Neuronal stem cell (in vitro differentiated cells): ENCODE data around the gene KIFAP3.

ENCODE experiments used
- DNase-seq: peaks from one replicate; pipeline ENCODE4 v3.0.0-alpha.2; 2013; ENCODE audit warnings: low spot score
- H2AFZ ChIP-seq: one replicate; pipeline ENCODE4 v1.6.1; 2013; ENCODE audit warnings: mild to moderate bottlenecking, low read length, inconsistent platforms
- H2AK5ac ChIP-seq: 2 replicates; pipeline ENCODE4 v1.6.1; 2013; ENCODE audit warnings: low read depth, mild to moderate bottlenecking, inconsistent platforms, low read length, moderate library complexity, mixed read lengths
- H2BK120ac ChIP-seq: 2 replicates; pipeline ENCODE4 v1.6.1; 2013; ENCODE audit warnings: low read depth, mild to moderate bottlenecking, inconsistent platforms, low read length, moderate library complexity, mixed read lengths
- H2BK12ac ChIP-seq: one replicate; pipeline ENCODE4 v1.6.1; 2013; ENCODE audit warnings: low read length, inconsistent platforms
- H2BK15ac ChIP-seq: 2 replicates; pipeline ENCODE4 v1.6.1; 2013; ENCODE audit warnings: mild to moderate bottlenecking, low read length, inconsistent platforms, mixed read lengths
- H2BK5ac ChIP-seq: one replicate; pipeline ENCODE4 v1.6.1; 2013; ENCODE audit warnings: inconsistent platforms, mild to moderate bottlenecking, low read length, moderate library complexity
- H3K14ac ChIP-seq: one replicate; pipeline ENCODE4 v1.6.1; 2013; ENCODE audit warnings: low read length, inconsistent platforms
- H3K18ac ChIP-seq: 2 replicates; pipeline ENCODE4 v1.6.1; 2013; ENCODE audit warnings: low read length, inconsistent platforms
- H3K23ac ChIP-seq: 2 replicates; pipeline ENCODE4 v1.6.1; 2013; ENCODE audit warnings: low read depth, mild to moderate bottlenecking, mixed read lengths, low read length, inconsistent platforms; ENCODE audit not compliant: poor library complexity
- H3K27ac ChIP-seq: replicated peaks from 3 replicates; pipeline ENCODE4 v1.5.1; 2013; ENCODE audit warnings: low read length, inconsistent platforms
- H3K27me3 ChIP-seq, 3 experiments: 2 replicates each; pipeline ENCODE4 v1.6.1; 2013; ENCODE audit warnings: low read length in 3 of 3, mild to moderate bottlenecking in 2 of 3, inconsistent platforms in 1 of 3, low read depth in 1 of 3, mixed read lengths in 1 of 3, moderate library complexity in 1 of 3; ENCODE audit not compliant: control insufficient read depth in 3 of 3, insufficient read depth in 3 of 3
- H3K36me3 ChIP-seq, 2 donors: replicated peaks in 1 of 2; 2 replicates each; pipeline ENCODE4 v1.6.1; 2013; ENCODE audit warnings: low read length in 2 of 2; ENCODE audit not compliant: control insufficient read depth in 2 of 2, insufficient read depth in 2 of 2
- H3K4ac ChIP-seq: 2 replicates; pipeline ENCODE4 v1.6.1; 2013; ENCODE audit warnings: inconsistent platforms, mild to moderate bottlenecking, low read length, moderate library complexity
- H3K4me1 ChIP-seq, 2 donors: 1 replicate in 1 of 2; 2 replicates in 1 of 2; pipeline ENCODE4 v1.6.1; 2013; ENCODE audit warnings: low read length in 2 of 2, low read depth in 1 of 2; ENCODE audit not compliant: control insufficient read depth in 2 of 2, insufficient read depth in 1 of 2
- H3K4me2 ChIP-seq: one replicate; pipeline ENCODE4 v1.6.1; 2013; ENCODE audit warnings: mild to moderate bottlenecking, low read length, inconsistent platforms; ENCODE audit not compliant: insufficient read depth, poor library complexity, severe bottlenecking
- H3K4me3 ChIP-seq, 2 donors: 2 replicates each; pipeline ENCODE4 v1.5.1; 2013; ENCODE audit warnings: low read length in 2 of 2, mild to moderate bottlenecking in 2 of 2, inconsistent platforms in 1 of 2, moderate library complexity in 1 of 2
- H3K79me1 ChIP-seq: one replicate; pipeline ENCODE4 v1.6.1; 2013; ENCODE audit warnings: low read depth, mild to moderate bottlenecking, inconsistent platforms, low read length, moderate library complexity
- H3K9ac ChIP-seq: one replicate; pipeline ENCODE4 v1.6.1; 2013; ENCODE audit warnings: mild to moderate bottlenecking, low read depth, low read length, inconsistent platforms; ENCODE audit not compliant: poor library complexity
- H3K9me3 ChIP-seq, 2 donors: replicated peaks in 1 of 2; 2 replicates each; pipeline versions ENCODE3 to v1.6.1; 2013; ENCODE audit warnings: low read length in 2 of 2, mild to moderate bottlenecking in 2 of 2, inconsistent platforms in 1 of 2, low read depth in 1 of 2, mixed read lengths in 1 of 2, moderate library complexity in 1 of 2; ENCODE audit not compliant: control insufficient read depth in 2 of 2, insufficient read depth in 1 of 2
- H4K8ac ChIP-seq: one replicate; pipeline ENCODE4 v1.6.1; 2013; ENCODE audit warnings: low read depth, mild to moderate bottlenecking, inconsistent platforms, low read length, moderate library complexity
- H4K91ac ChIP-seq: one replicate; pipeline ENCODE4 v1.6.1; 2013; ENCODE audit warnings: low read length, low read depth, mild to moderate bottlenecking, inconsistent platforms; ENCODE audit not compliant: poor library complexity
- WGBS, 2 donors: extraction: QIAGEN DNeasy Blood & Tissue Kit; methylation state at CpG; one replicate each; pipeline ENCODE4 v1.1.7; 2013; ENCODE audit warnings: missing lambda C conversion rate in 2 of 2, mixed read lengths in 1 of 2; ENCODE audit not compliant: insufficient read length in 2 of 2, insufficient replicate concordance in 1 of 2; ENCODE audit errors: extremely low coverage in 2 of 2; 5-methylcytosine and 5-hydroxymethylcytosine counted together

The KIFAP3 gene

DNA sequence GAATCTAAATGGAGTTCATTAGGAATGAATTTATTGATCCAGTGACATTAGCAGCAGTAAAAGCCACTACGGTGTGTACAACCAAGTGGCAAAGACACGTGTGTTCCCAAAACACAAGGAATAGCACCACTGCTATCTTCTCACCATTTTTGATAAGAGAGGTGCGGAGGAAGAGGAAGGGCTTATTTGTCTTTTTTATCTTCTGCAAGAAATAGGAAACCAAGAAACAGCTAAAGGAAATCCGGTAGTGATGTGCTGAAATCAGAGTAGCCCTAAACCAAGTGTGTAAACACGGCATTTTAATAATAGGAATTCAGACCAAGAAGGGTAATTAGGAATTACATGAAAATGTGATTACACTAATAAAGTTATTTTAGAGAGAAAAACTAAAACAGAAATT lies 171.7 kb downstream of the KIFAP3 start:
- H3K27ac ChIP-seq, result no peak overlapping the region
- DNase-seq, result no peak
- no peak overlapping the region for H4K8ac ChIP-seq
- H3K9me3 ChIP-seq, result no peaks in the 10 kb centered on the region
- no peaks in the 10 kb centered on the region for H3K4me1 ChIP-seq
- H2BK5ac ChIP-seq, result no peak overlapping the region
- no peak overlapping the region for H3K18ac ChIP-seq
- H2BK120ac ChIP-seq, result no peak overlapping the region
- no peak overlapping the region for H3K23ac ChIP-seq
- H4K91ac ChIP-seq, result no peak overlapping the region
- H3K4me3 ChIP-seq, result no peak overlapping the region
- no peak overlapping the region for H3K14ac ChIP-seq
- no peak overlapping the region for H2BK12ac ChIP-seq
- H2BK15ac ChIP-seq, result no peak overlapping the region
- H3K9ac ChIP-seq, result no peak overlapping the region
- H3K4ac ChIP-seq, result no peak overlapping the region
- no peaks in the 10 kb centered on the region for H3K36me3 ChIP-seq
- peaks cover 0 to 28% (median 0%) of the 10 kb centered on the region in 3 experiments for H3K27me3 ChIP-seq
- no peak overlapping the region for H2AFZ ChIP-seq
- no peak overlapping the region for H2AK5ac ChIP-seq
- WGBS, 2 donors, result no CpG with 5 or more reads among the region's 5 CpGs
- no peak overlapping the region for H3K4me2 ChIP-seq
- no peaks in the 10 kb centered on the region for H3K79me1 ChIP-seq

DNA sequence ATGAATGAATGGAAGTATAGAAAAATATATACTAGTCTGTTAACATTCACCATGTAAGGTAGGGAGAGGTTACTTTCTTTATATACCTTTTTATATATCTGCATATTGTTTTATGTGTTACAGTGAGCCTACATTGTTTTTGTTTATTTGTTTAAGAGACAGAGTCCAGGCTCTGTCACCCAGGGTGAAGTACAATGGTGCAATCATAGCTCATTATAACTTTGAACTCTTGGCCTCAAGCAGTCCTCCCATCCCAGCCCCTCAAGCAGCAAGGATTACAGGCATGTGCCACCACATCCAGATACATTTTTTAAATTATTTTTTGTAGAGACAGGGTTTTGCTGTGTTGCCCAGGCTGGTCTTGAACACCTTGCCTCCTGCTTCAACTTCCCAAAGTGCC lies 173.4 kb downstream of the KIFAP3 start:
- Histone ChIP-seq H3K4ac (no peak overlapping the region), H3K18ac (no peak overlapping the region), H3K4me1 (no peaks in the 10 kb centered on the region), H3K9ac (no peak overlapping the region), H3K27ac (no peak overlapping the region), H3K14ac (no peak overlapping the region), H3K4me2 (no peak overlapping the region), H3K23ac (no peak overlapping the region), H3K79me1 (no peaks in the 10 kb centered on the region), H2BK5ac (no peak overlapping the region), H2AK5ac (no peak overlapping the region), H4K91ac (no peak overlapping the region), H2BK15ac (no peak overlapping the region), H4K8ac (no peak overlapping the region), H2BK120ac (no peak overlapping the region), H3K36me3 (no peaks in the 10 kb centered on the region), H2AFZ (no peak overlapping the region), H3K27me3 (peaks cover 0 to 44% (median 0%) of the 10 kb centered on the region in 3 experiments), H3K4me3 (no peak overlapping the region), H3K9me3 (no peaks in the 10 kb centered on the region), H2BK12ac (no peak overlapping the region)
- DNase-seq, result no peak

DNA sequence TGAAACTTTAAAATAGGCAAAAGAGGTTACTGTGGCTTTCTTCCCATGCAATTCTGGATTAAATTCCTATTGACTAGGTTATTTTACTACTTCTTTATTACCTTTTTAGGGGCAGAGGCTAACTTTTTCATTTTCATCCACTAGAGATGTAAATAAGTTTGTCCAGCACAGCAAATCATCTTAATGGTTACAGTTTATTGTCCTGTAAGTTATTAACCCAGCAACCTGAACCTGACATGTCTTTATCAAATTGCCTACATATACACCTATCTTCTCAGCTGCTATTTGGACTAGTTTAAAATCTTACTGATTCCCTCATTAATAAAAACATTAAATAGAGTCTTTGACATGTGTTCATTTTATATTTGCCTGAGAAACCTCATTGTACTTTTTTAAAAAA lies 173.9 kb downstream of the KIFAP3 start:
- Histone ChIP-seq H2BK5ac (no peak overlapping the region), H2BK120ac (no peak overlapping the region), H3K79me1 (no peaks in the 10 kb centered on the region), H3K4me2 (no peak overlapping the region), H2BK12ac (no peak overlapping the region), H4K91ac (no peak overlapping the region), H3K4ac (no peak overlapping the region), H3K4me1 (no peaks in the 10 kb centered on the region), H2AK5ac (no peak overlapping the region), H3K23ac (no peak overlapping the region), H2BK15ac (no peak overlapping the region), H3K9ac (no peak overlapping the region), H3K27me3 (peaks cover 0 to 49% (median 0%) of the 10 kb centered on the region in 3 experiments), H3K36me3 (no peaks in the 10 kb centered on the region), H3K14ac (no peak overlapping the region), H2AFZ (no peak overlapping the region), H4K8ac (no peak overlapping the region), H3K9me3 (no peaks in the 10 kb centered on the region), H3K18ac (no peak overlapping the region), H3K27ac (no peak overlapping the region), H3K4me3 (no peak overlapping the region)
- DNase-seq, result no peak

DNA sequence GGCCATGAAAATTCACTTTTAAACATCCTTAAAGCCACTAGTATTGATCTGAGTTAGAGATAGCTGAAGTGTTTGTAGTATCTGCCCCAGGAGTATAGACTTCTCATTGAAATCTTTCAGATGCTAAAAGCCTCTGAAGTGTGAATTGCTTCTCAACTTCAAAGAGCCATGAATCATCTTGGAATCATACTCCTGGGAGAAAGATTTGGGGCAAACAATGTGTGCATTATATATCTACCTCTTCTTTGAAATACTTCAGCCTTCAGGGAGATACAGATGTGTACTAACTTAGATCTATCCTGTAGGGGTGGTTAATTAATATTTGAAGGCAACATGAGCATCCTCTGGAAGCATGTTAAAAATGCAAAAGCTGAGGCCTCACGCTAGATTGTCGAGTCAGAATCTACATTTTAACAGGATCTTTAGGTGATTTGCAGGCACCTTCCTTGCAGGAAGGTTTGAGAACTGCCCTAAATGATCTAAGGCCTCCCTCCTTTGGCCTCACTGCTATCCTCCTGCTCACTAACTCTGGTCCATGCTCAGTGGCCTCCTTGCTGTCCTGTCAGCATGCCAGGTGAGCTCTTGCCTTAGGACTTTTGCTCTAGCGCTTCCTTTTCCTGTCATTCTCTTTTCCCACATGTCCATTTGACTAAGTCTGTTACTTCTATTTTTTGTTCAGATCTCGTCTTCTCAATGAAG lies 174.8 kb downstream of the KIFAP3 start:
- no peak overlapping the region for H2BK15ac ChIP-seq
- H3K4me2 ChIP-seq, result no peak overlapping the region
- DNase-seq, result no peak

More for the DNA sequence above, 174.8 kb downstream of the KIFAP3 start:
- H2AFZ ChIP-seq, result no peak overlapping the region
- no peak overlapping the region for H2BK12ac ChIP-seq
- no peaks in the 10 kb centered on the region for H3K4me1 ChIP-seq
- no peaks in the 10 kb centered on the region for H3K36me3 ChIP-seq
- H2AK5ac ChIP-seq, result no peak overlapping the region
- H3K4me3 ChIP-seq, result no peak overlapping the region
- H3K9ac ChIP-seq, result no peak overlapping the region
- H3K23ac ChIP-seq, result no peak overlapping the region
- no peak overlapping the region for H4K91ac ChIP-seq
- H3K14ac ChIP-seq, result no peak overlapping the region
- no peak overlapping the region for H2BK120ac ChIP-seq
- no peak overlapping the region for H3K18ac ChIP-seq
- H3K27ac ChIP-seq, result no peak overlapping the region
- H3K79me1 ChIP-seq, result no peaks in the 10 kb centered on the region
- no peaks in the 10 kb centered on the region for H3K9me3 ChIP-seq
- no peak overlapping the region for H3K4ac ChIP-seq
- H2BK5ac ChIP-seq, result no peak overlapping the region
- peaks cover 0 to 49% (median 0%) of the 10 kb centered on the region in 3 experiments for H3K27me3 ChIP-seq
- no peak overlapping the region for H4K8ac ChIP-seq
- WGBS, 2 donors, result no CpG with 5 or more reads among the region's 4 CpGs
